Glutamatergic neuron (in vitro differentiated cells): ENCODE data around the gene GMCL2. TPM values are rescaled to one million over a fixed set of nuclear protein-coding genes. Genes with fewer than 3 reads are reported as not detected.
"Not testable (repeated sequence)": the region's sequence is repeated elsewhere in the genome, so short reads cannot be mapped to it uniquely, and the experiment has no call there.

Experiments
- DNase-seq: peaks from one replicate; pipeline ENCODE4 v3.0.0; 2022
- H3K27ac Mint-ChIP-seq: one replicate; pipeline ENCODE4 v1.8.0; 2020; ENCODE audit warnings: mild to moderate bottlenecking, mixed read lengths, inconsistent platforms; ENCODE audit not compliant: unreplicated experiment
- H3K27me3 Mint-ChIP-seq: one replicate; pipeline ENCODE4 v1.8.0; 2020; ENCODE audit warnings: mild to moderate bottlenecking, moderate library complexity, mixed read lengths, inconsistent platforms; ENCODE audit not compliant: unreplicated experiment
- H3K36me3 Mint-ChIP-seq: one replicate; pipeline ENCODE4 v1.8.0; 2020; ENCODE audit warnings: mild to moderate bottlenecking, mixed read lengths, inconsistent platforms; ENCODE audit not compliant: unreplicated experiment
- H3K4me1 Mint-ChIP-seq: one replicate; pipeline ENCODE4 v1.8.0; 2020; ENCODE audit warnings: mild to moderate bottlenecking, low read depth, mixed read lengths, inconsistent platforms; ENCODE audit not compliant: unreplicated experiment
- H3K4me3 Mint-ChIP-seq: one replicate; pipeline ENCODE4 v1.8.0; 2020; ENCODE audit warnings: mild to moderate bottlenecking, mixed read lengths, inconsistent platforms; ENCODE audit not compliant: unreplicated experiment
- H3K9me3 Mint-ChIP-seq: one replicate; pipeline ENCODE4 v1.8.0; 2020; ENCODE audit warnings: mild to moderate bottlenecking, moderate library complexity, mixed read lengths, inconsistent platforms; ENCODE audit not compliant: unreplicated experiment
- total RNA-seq: library from RNA; stranded (reverse); fragmentation: NEBNext Ultra II Directional; extraction: Animal tissue kit (Norgen Biotek cat#: 25700); gene quantifications from one replicate; pipeline ENCODE4 v1.2.1, GENCODE V29; 2021; ENCODE audit not compliant: unreplicated experiment
- TF ChIP-seq, protein P1 (sequence below): fragments of 200-600 bp; sonication (generic); IDR thresholded peaks from one replicate; pipeline ENCODE4 v1.5.0; 2021; ENCODE audit not compliant: partially characterized antibody, unreplicated experiment

Gene GMCL2
- total RNA-seq, 1 donor from 2014 or later = not detected

DNA sequence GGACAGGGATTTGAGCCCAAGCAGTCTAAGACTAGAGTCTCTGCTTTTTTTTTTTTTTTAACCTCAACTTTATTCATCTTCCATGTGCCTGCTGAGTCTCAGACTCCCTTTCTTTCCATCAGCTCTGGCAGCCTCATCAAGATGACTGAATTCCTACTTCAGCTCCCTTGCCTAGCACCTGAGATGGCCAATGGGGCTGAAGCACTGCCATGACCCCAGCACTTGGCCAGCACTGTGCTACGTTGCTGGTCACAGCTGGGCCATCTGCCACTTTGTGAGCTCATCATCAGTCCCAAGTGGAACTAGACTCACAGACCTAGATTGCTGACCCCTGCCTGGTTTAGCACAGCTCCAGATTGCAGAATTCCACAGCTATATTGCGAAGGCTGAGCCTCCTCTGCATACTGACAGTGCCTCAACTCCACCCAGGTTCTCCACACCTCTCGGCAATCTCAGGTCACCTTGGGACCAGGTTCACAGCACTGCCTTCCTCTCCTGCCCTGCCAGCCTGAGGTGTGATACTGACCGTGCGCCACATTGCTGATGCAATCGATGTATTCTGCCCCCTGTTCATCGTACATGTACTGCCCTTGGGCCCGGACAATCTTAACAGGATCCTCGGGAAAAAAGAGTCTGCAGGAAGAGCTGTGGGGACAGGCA is 43.8 kb upstream of the GMCL2 start:
- Mint-ChIP-seq H3K4me3 (peak overlapping the region; percentile 91), H3K27ac (peak overlapping the region; percentile 93), H3K9me3 (peaks cover 14% of the 10 kb centered on the region), H3K36me3 (peaks cover 26% of the 10 kb centered on the region), H3K27me3 (peaks cover 7% of the 10 kb centered on the region), H3K4me1 (peaks cover 18% of the 10 kb centered on the region)
- TF ChIP-seq, protein P1, sequence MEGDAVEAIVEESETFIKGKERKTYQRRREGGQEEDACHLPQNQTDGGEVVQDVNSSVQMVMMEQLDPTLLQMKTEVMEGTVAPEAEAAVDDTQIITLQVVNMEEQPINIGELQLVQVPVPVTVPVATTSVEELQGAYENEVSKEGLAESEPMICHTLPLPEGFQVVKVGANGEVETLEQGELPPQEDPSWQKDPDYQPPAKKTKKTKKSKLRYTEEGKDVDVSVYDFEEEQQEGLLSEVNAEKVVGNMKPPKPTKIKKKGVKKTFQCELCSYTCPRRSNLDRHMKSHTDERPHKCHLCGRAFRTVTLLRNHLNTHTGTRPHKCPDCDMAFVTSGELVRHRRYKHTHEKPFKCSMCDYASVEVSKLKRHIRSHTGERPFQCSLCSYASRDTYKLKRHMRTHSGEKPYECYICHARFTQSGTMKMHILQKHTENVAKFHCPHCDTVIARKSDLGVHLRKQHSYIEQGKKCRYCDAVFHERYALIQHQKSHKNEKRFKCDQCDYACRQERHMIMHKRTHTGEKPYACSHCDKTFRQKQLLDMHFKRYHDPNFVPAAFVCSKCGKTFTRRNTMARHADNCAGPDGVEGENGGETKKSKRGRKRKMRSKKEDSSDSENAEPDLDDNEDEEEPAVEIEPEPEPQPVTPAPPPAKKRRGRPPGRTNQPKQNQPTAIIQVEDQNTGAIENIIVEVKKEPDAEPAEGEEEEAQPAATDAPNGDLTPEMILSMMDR = no peak
- peak; percentile 63 for DNase-seq

DNA sequence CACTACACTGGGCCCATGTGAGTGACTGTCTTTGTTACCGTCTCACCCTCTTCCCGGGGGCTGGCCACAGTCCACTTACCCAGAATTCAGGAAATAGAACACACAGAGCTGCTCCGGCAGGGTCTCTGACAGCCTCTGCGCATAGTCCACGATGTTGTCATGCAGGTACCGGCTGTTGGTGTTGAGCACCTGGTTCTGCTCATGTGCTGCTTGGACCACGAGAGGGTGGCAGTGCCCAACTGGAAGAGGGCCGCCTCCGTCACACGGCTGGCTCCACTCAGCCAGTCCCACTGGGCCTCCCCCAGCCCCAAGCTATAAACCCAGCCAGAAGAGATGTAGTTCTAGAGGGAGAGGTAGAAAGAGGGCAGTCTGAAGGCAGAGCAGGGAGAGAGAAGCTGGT is 42.7 kb upstream of the GMCL2 start:
- H3K27ac Mint-ChIP-seq = peak overlapping the region; percentile 43
- DNase-seq = no peak
- peaks cover 26% of the 10 kb centered on the region for H3K36me3 Mint-ChIP-seq

DNA sequence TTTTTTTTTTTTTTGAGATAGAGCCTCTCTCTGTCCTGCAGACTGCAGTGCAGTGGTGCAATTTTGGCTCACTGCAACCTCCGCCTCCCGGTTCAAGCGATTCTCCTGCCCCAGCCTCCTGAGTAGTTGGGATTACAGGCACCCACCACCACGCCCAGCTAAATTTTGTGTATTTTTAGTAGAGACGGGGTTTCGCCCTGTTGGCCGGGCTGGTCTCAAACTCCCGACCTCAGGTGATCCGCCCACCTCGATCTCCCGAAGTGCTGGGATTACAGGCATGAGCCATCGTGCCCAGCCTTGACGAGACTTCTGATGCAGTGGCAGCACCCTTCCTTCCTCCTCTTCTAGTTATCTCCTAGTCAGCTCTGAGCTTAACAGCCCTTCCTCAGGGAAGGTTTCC is 41.9 kb upstream of the GMCL2 start:
- H3K36me3 Mint-ChIP-seq = peaks cover 26% of the 10 kb centered on the region
- H3K27me3 Mint-ChIP-seq = peaks cover 11% of the 10 kb centered on the region
- H3K27ac Mint-ChIP-seq, DNase-seq: not testable (repeated sequence)
- peaks cover 18% of the 10 kb centered on the region for H3K4me1 Mint-ChIP-seq
- peaks cover 16% of the 10 kb centered on the region for H3K9me3 Mint-ChIP-seq
- peak overlapping the region; percentile 18 for H3K4me3 Mint-ChIP-seq

More for the DNA sequence above, 42.7 kb upstream of the GMCL2 start:
- TF ChIP-seq, protein P1 = no peak
- Mint-ChIP-seq H3K9me3 (peaks cover 16% of the 10 kb centered on the region), H3K4me3 (peak overlapping the region; percentile 57), H3K27me3 (peaks cover 11% of the 10 kb centered on the region), H3K4me1 (peaks cover 18% of the 10 kb centered on the region)

DNA sequence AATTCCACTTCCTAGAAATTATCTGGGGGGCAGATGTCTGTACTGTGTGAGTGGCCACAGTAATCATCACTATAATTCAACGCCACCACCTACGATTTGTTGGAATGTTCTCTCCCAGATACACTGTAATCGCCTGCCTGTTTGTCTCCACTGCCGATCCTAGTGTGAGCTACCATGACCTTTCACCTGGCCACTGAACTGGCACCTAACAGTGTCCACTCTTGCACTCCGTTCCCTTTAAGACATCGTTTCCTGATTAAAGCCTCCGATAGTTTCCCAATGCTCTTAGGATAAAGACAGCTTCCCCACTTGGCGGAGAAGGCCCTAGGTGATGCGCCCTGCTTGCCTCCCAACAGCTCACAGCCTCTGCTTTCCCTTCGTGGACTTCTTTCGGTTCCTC is 41.4 kb upstream of the GMCL2 start:
- H3K36me3 Mint-ChIP-seq = peaks cover 26% of the 10 kb centered on the region
- TF ChIP-seq, protein P1 = no peak
- H3K4me1 Mint-ChIP-seq = peaks cover 18% of the 10 kb centered on the region

DNA sequence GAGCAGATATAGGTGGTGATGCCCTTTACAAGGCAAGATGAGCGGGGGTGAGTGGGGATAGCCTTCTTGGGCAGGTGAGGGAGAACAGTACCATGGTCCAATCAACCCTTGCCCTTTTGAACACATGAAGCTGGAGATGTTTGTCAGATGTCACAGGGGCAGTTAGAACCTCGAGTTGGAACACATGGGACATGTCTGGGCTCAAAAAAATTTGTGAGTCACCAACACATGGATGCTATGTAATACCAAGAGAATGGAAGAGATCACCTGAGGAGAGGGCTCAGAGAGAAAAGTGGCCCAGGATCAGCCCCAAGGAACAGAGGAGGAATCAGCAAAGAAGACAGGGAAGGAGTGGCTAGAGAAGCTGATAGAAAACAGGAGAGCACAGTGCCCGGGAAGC is 40.8 kb upstream of the GMCL2 start:
- Mint-ChIP-seq H3K27me3 (peaks cover 12% of the 10 kb centered on the region), H3K4me1 (peaks cover 20% of the 10 kb centered on the region), H3K36me3 (peaks cover 26% of the 10 kb centered on the region), H3K27ac (no peak overlapping the region), H3K9me3 (peaks cover 15% of the 10 kb centered on the region), H3K4me3 (no peak overlapping the region)
- no peak for DNase-seq
- TF ChIP-seq, protein P1 = no peak

More for the DNA sequence above, 41.4 kb upstream of the GMCL2 start:
- H3K27ac Mint-ChIP-seq = no peak overlapping the region
- H3K27me3 Mint-ChIP-seq = peaks cover 12% of the 10 kb centered on the region
- no peak overlapping the region for H3K4me3 Mint-ChIP-seq
- peaks cover 16% of the 10 kb centered on the region for H3K9me3 Mint-ChIP-seq
- DNase-seq = no peak
